DMS79 (cell line): ENCODE results near the gene DEFB110.

Source experiments
- DNase-seq: peaks from one replicate; lab custom pipeline; 2025; lab: John Stamatoyannopoulos, UW

Gene DEFB110

GRCh38 chr6:50021894-50022293, at the start of gene DEFB110:
DEFB110 (minus strand) TSS chr6:50021994; CDS start chr6:50021935, 59 bp downstream.
- DNase-seq: no peak

- no peak for DNase-seq
Observed at GRCh38 chr6:50070101-50070500, 48.3 kb upstream of the DEFB110 start.

GRCh38 chr6:50062051-50062450, 40.3 kb upstream of the DEFB110 start:
- DNase-seq: no peak

- DNase-seq: no peak
Observed at GRCh38 chr6:50056242-50056641, 34.4 kb upstream of the DEFB110 start.

GRCh38 chr6:50049829-50050228, 28.0 kb upstream of the DEFB110 start, which contains the start of gene DEFB112:
DEFB112 (minus strand) TSS chr6:50049929; CDS start chr6:50049869, 60 bp downstream.
- no peak for DNase-seq

GRCh38 chr6:50047026-50047425, 25.2 kb upstream of the DEFB110 start:
- DNase-seq: no peak

GRCh38 chr6:50030777-50031562, 9.2 kb upstream of the DEFB110 start:
- no peak for DNase-seq

GRCh38 chr6:50030350-50030749, 8.6 kb upstream of the DEFB110 start:
- no peak for DNase-seq

GRCh38 chr6:50025258-50025657, 3.5 kb upstream of the DEFB110 start:
- no peak for DNase-seq

GRCh38 chr6:50007819-50008218, 14.0 kb downstream of the DEFB110 start:
- DNase-seq: no peak

- no peak for DNase-seq
Observed at GRCh38 chr6:50003139-50003538, 18.7 kb downstream of the DEFB110 start.

GRCh38 chr6:49995278-49995677, 26.5 kb downstream of the DEFB110 start:
- DNase-seq: no peak

- no peak for DNase-seq
Observed at GRCh38 chr6:49988900-49989299, 32.9 kb downstream of the DEFB110 start.

- DNase-seq: no peak
Observed at GRCh38 chr6:49987749-49988148, 34.0 kb downstream of the DEFB110 start.

GRCh38 chr6:49986551-49986950, 35.2 kb downstream of the DEFB110 start:
- DNase-seq: no peak

GRCh38 chr6:49982046-49982445, 39.7 kb downstream of the DEFB110 start:
- DNase-seq: no peak

GRCh38 chr6:49980898-49981297, 40.9 kb downstream of the DEFB110 start:
- DNase-seq: no peak

- DNase-seq: no peak
Observed at GRCh38 chr6:49979584-49979983, 42.2 kb downstream of the DEFB110 start.

- DNase-seq: no peak
Observed at GRCh38 chr6:49978332-49979226, 43.2 kb downstream of the DEFB110 start.

GRCh38 chr6:49969605-49970004, 52.2 kb downstream of the DEFB110 start, which contains the start of gene DEFB113:
DEFB113 (minus strand) TSS chr6:49969625; CDS start chr6:49969625, 0 bp downstream.
- no peak for DNase-seq
